Left lung (tissue), 10 donors: ENCODE results near the gene NECAB2. TPM values are rescaled to one million over a fixed set of nuclear protein-coding genes. Genes with fewer than 3 reads are reported as not detected.

Source experiments
- ATAC-seq: fragments of 200-7000 bp; cut with Tn5 transposase; one replicate; pipeline ENCODE4 v1.9.1; 2020; ENCODE audit warnings: moderate library complexity
- DNase-seq, 4 donors: peaks; one replicate each; pipeline ENCODE4 v3.0.0-alpha.2; 2013 to 2020
- H3K27ac ChIP-seq, 2 donors: fragments of 200-600 bp; sonication (generic) in 1 of 2; one replicate each; pipeline versions ENCODE4 v1.5.0 to v1.8.0; 2020 to 2021
- H3K27me3 ChIP-seq, 2 donors: fragments of 200-600 bp; sonication (generic) in 1 of 2; one replicate each; pipeline versions ENCODE4 v1.5.0 to v1.8.0; 2020 to 2021
- H3K36me3 ChIP-seq, 2 donors: fragments of 200-600 bp; sonication (generic) in 1 of 2; one replicate each; pipeline versions ENCODE4 v1.5.0 to v1.8.0; 2020 to 2021
- H3K4me1 ChIP-seq, 2 donors: fragments of 200-600 bp; one replicate each; pipeline ENCODE4 v1.8.0; 2021
- H3K4me3 ChIP-seq, 2 donors: fragments of 200-600 bp; sonication (generic) in 1 of 2; one replicate each; pipeline versions ENCODE4 v1.5.0 to v1.8.0; 2020 to 2021; ENCODE audit warnings: mild to moderate bottlenecking in 1 of 2
- H3K9me3 ChIP-seq, 2 donors: fragments of 200-600 bp; sonication (generic) in 1 of 2; one replicate each; pipeline versions ENCODE4 v1.5.0 to v1.8.0; 2020 to 2021
- intact Hi-C, 2 donors: fragments of 100-400 bp; cut with DNase I; formaldehyde crosslinking; loops; one replicate each; pipeline versions ENCODE4 v1.11.2 to v1.14.2; 2022
- polyA plus RNA-seq, 6 donors: library from polyadenylated mRNA; unstranded; fragments of 120-200 nt; gene quantifications; one replicate each; pipeline ENCODE4 v1.2.1, GENCODE V29; 2013; ENCODE audit not compliant: insufficient read length in 6 of 6
- total RNA-seq, 2 donors: library from RNA; stranded (reverse); fragmentation: NEBNext Ultra II Directional; extraction: Animal tissue kit (Norgen Biotek cat#: 25700); gene quantifications; one replicate each; pipeline ENCODE4 v1.2.1, GENCODE V29; 2021
- TF ChIP-seq, protein P1 (sequence below), 2 donors: fragments of 200-600 bp; sonication (generic) in 1 of 2; IDR thresholded peaks; one replicate each; pipeline versions ENCODE4 v1.5.0 to v1.8.0; 2021; ENCODE audit warnings: antibody characterized with exemption in 2 of 2
- donor health status: DM: no; HTN: yes; CAD: no.
- donor health status: DM: no; HTN: no; CAD: no.

The NECAB2 gene
- total and polyA plus RNA-seq, 8 donors, result 0.17 to 0.79 (median 0.42) TPM

DNA sequence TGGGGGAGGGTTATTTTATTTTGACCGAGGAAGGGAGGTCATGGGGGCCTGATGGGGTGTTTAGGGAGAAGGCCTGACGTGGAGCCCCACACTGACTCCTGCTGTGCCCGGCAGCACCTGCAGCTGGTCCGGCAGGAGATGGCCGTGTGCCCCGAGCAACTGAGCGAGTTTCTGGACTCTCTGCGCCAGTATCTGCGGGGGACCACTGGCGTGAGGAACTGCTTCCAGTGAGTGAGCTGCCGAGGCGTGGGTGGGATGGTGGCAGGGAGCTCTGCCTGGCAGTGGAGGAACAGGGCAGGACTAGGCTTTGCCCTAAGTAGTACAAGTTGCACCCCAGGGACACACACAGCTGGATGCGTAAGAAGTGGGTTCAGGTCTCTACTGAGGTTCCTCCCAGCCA is 30.0 kb downstream of the NECAB2 start:
- TF ChIP-seq, protein P1, sequence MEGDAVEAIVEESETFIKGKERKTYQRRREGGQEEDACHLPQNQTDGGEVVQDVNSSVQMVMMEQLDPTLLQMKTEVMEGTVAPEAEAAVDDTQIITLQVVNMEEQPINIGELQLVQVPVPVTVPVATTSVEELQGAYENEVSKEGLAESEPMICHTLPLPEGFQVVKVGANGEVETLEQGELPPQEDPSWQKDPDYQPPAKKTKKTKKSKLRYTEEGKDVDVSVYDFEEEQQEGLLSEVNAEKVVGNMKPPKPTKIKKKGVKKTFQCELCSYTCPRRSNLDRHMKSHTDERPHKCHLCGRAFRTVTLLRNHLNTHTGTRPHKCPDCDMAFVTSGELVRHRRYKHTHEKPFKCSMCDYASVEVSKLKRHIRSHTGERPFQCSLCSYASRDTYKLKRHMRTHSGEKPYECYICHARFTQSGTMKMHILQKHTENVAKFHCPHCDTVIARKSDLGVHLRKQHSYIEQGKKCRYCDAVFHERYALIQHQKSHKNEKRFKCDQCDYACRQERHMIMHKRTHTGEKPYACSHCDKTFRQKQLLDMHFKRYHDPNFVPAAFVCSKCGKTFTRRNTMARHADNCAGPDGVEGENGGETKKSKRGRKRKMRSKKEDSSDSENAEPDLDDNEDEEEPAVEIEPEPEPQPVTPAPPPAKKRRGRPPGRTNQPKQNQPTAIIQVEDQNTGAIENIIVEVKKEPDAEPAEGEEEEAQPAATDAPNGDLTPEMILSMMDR (IDR thresholded peaks at IDR 0.05), result no peak
- no peak for ATAC-seq
- Histone ChIP-seq H3K27me3 (peaks cover 5 to 75% of the 10 kb centered on the region in 2 donors), H3K4me3 (no peak overlapping the region), H3K36me3 (no peaks in the 10 kb centered on the region), H3K9me3 (no peaks in the 10 kb centered on the region), H3K4me1 (peaks cover 0 to 12% of the 10 kb centered on the region in 2 donors), H3K27ac (no peak overlapping the region)
- intact Hi-C loops, result no loop called here
- DNase-seq, result no peak

DNA sequence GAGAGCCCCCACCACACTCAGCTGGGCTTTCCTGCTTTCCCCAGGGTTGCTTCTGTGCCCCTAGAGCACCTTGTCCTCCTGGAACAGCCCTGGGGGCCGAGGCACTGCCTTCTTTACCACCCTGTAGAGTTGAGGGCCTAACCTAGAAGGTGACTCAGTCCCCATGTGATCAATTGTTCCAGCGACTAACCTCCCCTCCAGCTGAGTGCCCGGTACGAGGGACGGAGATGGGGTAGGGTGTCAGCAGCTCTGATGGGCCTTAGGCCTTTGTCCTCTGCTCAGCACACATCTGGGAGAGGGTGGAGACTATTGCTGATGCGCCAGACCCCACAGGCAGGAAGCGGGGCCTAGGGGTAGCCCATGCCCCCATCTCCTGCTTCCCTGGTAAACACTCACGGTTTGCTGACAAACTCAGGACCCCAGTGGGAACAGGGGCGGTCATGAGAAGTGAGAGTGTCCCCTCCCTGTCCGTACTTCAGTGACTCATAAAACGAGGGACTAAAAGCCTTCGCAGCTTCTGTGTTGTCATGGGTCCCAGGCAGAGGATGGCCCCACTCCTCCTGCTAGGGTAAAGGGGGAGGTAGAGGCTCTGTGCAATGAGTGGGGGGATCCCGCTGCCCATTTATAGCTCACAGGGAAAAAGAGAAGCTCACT is 33.1 kb downstream of the NECAB2 start:
- H3K27me3 ChIP-seq, result peaks cover 0 to 78% of the 10 kb centered on the region in 2 donors
- intact Hi-C loops, result no loop called here
- TF ChIP-seq, protein P1 (IDR thresholded peaks at IDR 0.05), result no peak

GRCh38 chr16:84001726-84002125 is 33.7 kb downstream of the NECAB2 start:
- Histone ChIP-seq H3K36me3 (no peaks in the 10 kb centered on the region), H3K4me3 (no peak overlapping the region), H3K27ac (no peak overlapping the region), H3K4me1 (no peaks in the 10 kb centered on the region), H3K9me3 (no peaks in the 10 kb centered on the region), H3K27me3 (peaks cover 0 to 75% of the 10 kb centered on the region in 2 donors)
- TF ChIP-seq, protein P1 (IDR thresholded peaks at IDR 0.05), result no peak
- DNase-seq, result no peak
- ATAC-seq, result no peak
- intact Hi-C loops, result no loop called here

More for the DNA sequence above, 33.1 kb downstream of the NECAB2 start:
- H3K27ac ChIP-seq, result no peak overlapping the region
- no peaks in the 10 kb centered on the region for H3K36me3 ChIP-seq
- H3K4me3 ChIP-seq, result no peak overlapping the region
- no peaks in the 10 kb centered on the region for H3K9me3 ChIP-seq
- DNase-seq, result no peak
- H3K4me1 ChIP-seq, result no peaks in the 10 kb centered on the region
- no peak for ATAC-seq

DNA sequence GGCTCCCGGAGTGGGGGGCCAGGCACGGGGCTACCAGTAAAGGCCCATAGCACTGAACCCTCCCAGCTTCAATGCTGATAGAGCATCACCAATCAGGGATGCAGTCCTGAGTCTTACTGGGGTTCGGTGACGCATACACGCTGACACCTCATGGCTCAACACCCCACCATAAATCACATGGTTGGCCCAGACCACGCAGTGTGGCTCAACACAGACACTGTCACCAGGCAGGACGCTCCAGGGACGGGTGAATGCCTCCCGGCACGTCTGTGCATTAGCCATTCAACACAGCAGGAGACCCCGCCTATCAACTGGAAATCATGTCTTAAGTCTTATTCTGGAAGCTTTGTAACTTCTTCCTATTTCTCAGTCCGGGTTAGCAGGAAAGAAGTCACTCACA is 35.0 kb downstream of the NECAB2 start:
- Histone ChIP-seq H3K4me1 (no peaks in the 10 kb centered on the region), H3K4me3 (no peak overlapping the region), H3K27ac (no peak overlapping the region), H3K27me3 (peaks cover 0 to 70% of the 10 kb centered on the region in 2 donors), H3K36me3 (no peaks in the 10 kb centered on the region), H3K9me3 (no peaks in the 10 kb centered on the region)
- ATAC-seq (no peak), DNase-seq (no peak)
- intact Hi-C loops, result no loop called here
- TF ChIP-seq, protein P1 (IDR thresholded peaks at IDR 0.05), result no peak

DNA sequence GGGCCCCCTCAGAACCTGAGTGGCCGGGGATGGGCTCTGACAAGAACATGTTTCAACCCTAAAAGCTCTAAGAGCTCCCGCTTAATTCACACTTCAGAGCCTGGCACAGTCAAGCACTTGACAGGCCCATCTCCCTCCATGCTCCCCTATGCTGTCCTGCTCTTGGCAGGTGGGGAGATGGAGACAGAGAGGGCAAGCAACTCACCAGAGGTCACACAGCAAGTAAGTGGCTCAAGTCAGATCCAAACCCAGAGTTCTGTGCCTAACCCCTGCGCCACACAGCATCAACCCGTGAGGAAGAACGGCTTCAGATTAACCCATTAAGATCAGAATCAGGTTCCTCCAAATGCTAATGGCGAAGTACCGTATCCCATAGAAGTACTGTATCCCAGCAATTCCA is 36.4 kb downstream of the NECAB2 start:
- Histone ChIP-seq H3K27me3 (peaks cover 0 to 61% of the 10 kb centered on the region in 2 donors), H3K36me3 (no peaks in the 10 kb centered on the region), H3K4me3 (no peak overlapping the region), H3K9me3 (no peaks in the 10 kb centered on the region), H3K27ac (no peak overlapping the region), H3K4me1 (no peaks in the 10 kb centered on the region)
- TF ChIP-seq, protein P1 (IDR thresholded peaks at IDR 0.05), result no peak
- DNase-seq, result no peak
- no peak for ATAC-seq
- intact Hi-C loops, result no loop called here
